Sigmoid colon (tissue), 7 donors: ENCODE measurements around the gene MGRN1. TPM values are rescaled to one million over a fixed set of nuclear protein-coding genes. Genes with fewer than 3 reads are reported as not detected.

Experiments
- DNase-seq: peaks from one replicate; pipeline ENCODE4 v3.0.0-alpha.2; 2019
- H3K27ac ChIP-seq, 4 donors: fragments of 200-600 bp; sonication (generic); one replicate each; pipeline ENCODE4 v1.5.1; 2016 to 2019; ENCODE audit warnings: mild to moderate bottlenecking in 1 of 4
- H3K27me3 ChIP-seq, 3 donors: fragments of 200-600 bp; sonication (generic); one replicate each; pipeline ENCODE4 v1.5.1; 2019; ENCODE audit warnings: mild to moderate bottlenecking in 1 of 3
- H3K36me3 ChIP-seq, 4 donors: fragments of 200-600 bp; sonication (generic); one replicate each; pipeline ENCODE4 v1.5.1; 2016 to 2019
- H3K4me1 ChIP-seq, 4 donors: fragments of 200-600 bp; sonication (generic); one replicate each; pipeline ENCODE4 v1.5.1; 2017 to 2019
- H3K4me3 ChIP-seq, 4 donors: fragments of 200-600 bp; sonication (generic); one replicate each; pipeline ENCODE4 v1.5.1; 2017 to 2019; ENCODE audit warnings: mild to moderate bottlenecking in 2 of 4, moderate library complexity in 1 of 4
- H3K9me3 ChIP-seq, 4 donors: fragments of 200-600 bp in 3 of 4; sonication (generic) in 3 of 4; one replicate each; pipeline versions ENCODE4 v1.5.1 to v1.6.1; 2013 to 2019
- EP300 ChIP-seq, 4 donors: sonication (generic); formaldehyde crosslinking; IDR thresholded peaks; one replicate each; pipeline ENCODE4 v1.6.1; 2017; ENCODE audit warnings: antibody characterized with exemption in 4 of 4
- POLR2A ChIP-seq, 2 donors: fragments of 450-650 bp; IDR thresholded peaks; one replicate each; pipeline ENCODE4 v1.6.1; 2016; ENCODE audit warnings: antibody characterized with exemption in 2 of 2, mild to moderate bottlenecking in 2 of 2, moderate library complexity in 2 of 2
- POLR2AphosphoS5 ChIP-seq, 4 donors: sonication (generic); formaldehyde crosslinking; IDR thresholded peaks; one replicate each; pipeline ENCODE4 v1.6.1; 2017; ENCODE audit warnings: antibody characterized with exemption in 4 of 4
- WGBS, 2 donors: extraction: QIAGEN DNeasy Blood & Tissue Kit; methylation state at CpG; one replicate each; pipeline ENCODE4 v1.1.7; 2013; 5-methylcytosine and 5-hydroxymethylcytosine counted together
- intact Hi-C: fragments of 100-400 bp; cut with DNase I; formaldehyde crosslinking; loops from one replicate; pipeline ENCODE4 v1.15.1; 2023
- polyA plus RNA-seq, 3 donors: library from polyadenylated mRNA; stranded (reverse); fragments of 200-250 nt; gene quantifications; one replicate each; pipeline ENCODE4 v1.2.3, GENCODE V29; 2013
- total RNA-seq, 4 donors: library from RNA; depleted of rRNA; stranded (reverse); fragments of >200 nt; gene quantifications; one replicate each; pipeline ENCODE4 v1.1.0, GENCODE V29; 2016
- TF ChIP-seq, protein P1 (sequence below), 4 experiments: fragments of 450-650 bp in 3 of 4; fragments of 200-600 bp in 1 of 4; IDR thresholded peaks; one replicate each; pipeline ENCODE4 v1.5.1; 2016 to 2019; ENCODE audit warnings: antibody characterized with exemption in 4 of 4, mild to moderate bottlenecking in 3 of 4, moderate library complexity in 2 of 4
- donor health status: healthy with polysubstance abuse.
- donor health status: Bipolar disorder and iron deficiency.
- donor health status: healthy.

MGRN1 gene
- total and polyA plus RNA-seq, 7 donors = 16.8 to 37.9 (median 28.2) TPM

DNA sequence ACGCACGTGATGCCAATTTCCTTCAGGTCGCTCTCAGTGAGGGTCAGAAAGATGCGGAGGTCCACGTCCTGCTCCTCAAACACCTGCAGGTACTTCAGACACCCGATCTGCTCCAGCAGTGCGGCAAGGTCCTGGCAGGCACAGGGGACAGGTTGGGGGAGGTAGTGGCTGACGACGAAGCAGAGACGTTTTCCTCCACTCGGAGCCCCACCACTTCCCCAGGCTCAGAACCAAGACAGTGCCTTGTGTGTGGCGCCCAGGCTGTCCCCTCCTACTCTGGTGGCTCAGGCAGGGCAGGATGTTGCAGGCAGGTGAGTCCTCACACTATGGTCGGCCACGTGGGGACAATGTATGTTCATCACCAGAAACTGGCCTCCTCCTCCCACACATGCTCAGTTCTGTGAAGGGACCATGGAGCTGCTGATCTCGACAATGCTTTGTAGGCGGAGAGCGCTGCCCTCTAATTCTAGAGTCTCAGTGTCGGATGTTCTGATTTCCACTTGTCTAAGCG, 74.5 kb downstream of the MGRN1 start:
- Histone ChIP-seq H3K9me3 (no peaks in the 10 kb centered on the region), H3K27me3 (no peaks in the 10 kb centered on the region), H3K27ac (no peak overlapping the region), H3K36me3 (peaks cover 32 to 88% (median 43%) of the 10 kb centered on the region in 4 donors), H3K4me1 (peaks cover 0 to 27% (median 22%) of the 10 kb centered on the region in 4 donors), H3K4me3 (no peak overlapping the region)
- 93 to 94% methylated on average over 19 of the region's 19 CpGs for WGBS, 2 donors
- no peak for TF ChIP-seq EP300 (IDR thresholded peaks at IDR 0.05)
- intact Hi-C loops = no loop called here
- no peak for DNase-seq

- Histone ChIP-seq H3K27me3 (no peaks in the 10 kb centered on the region), H3K4me3 (no peak overlapping the region), H3K27ac (no peak overlapping the region), H3K4me1 (peaks cover 0 to 13% (median 8%) of the 10 kb centered on the region in 4 donors), H3K36me3 (peaks cover 41 to 100% (median 55%) of the 10 kb centered on the region in 4 donors), H3K9me3 (no peaks in the 10 kb centered on the region)
- DNase-seq = no peak
- intact Hi-C loops = no loop called here
- no peak for TF ChIP-seq POLR2AphosphoS5 (IDR thresholded peaks at IDR 0.05)
- 93 to 94% methylated on average over 13 of the region's 13 CpGs for WGBS, 2 donors
Measured at GRCh38 chr16:4700380-4700996, 75.9 kb downstream of the MGRN1 start.

DNA sequence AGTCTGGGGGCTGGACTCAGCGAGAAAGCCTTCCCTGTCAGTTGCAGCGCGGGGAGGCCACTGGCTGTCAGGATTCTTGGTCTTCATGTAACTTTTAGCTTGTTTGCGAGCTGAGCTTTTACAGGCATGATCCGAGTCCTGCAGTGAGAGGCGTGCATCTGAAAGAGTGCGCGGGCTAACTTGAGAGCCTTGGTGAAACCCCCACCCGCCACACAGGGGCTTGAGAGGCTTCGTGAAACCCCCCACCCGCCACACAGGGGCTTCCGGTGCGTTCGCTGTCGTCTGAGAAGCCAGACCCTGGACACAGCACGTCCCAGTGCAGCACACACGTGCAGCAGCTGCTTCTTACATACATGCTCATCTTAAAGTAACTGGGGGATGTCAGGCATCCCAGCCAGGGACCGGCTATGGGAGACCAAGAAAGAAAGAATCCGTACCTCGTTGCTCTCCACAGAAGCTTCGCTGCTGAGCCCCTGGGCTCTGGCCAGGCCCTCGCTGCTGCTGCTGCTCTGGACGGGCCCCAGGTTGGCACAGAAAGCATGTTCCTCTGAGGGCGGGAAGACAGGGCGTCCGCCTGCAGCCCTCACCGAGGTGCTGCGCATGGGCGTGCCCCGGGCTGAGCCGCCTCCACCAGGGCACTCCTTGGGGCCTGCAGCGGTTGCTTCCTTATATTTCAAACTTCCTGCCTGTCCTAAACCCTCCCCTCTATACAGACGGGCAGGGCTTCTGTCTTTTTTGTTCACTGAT, 76.5 kb downstream of the MGRN1 start:
- 56 to 80% methylated on average over 33 of the region's 33 CpGs for WGBS, 2 donors
- H3K27ac ChIP-seq = no peak overlapping the region
- DNase-seq = no peak
- no peaks in the 10 kb centered on the region for H3K9me3 ChIP-seq
- no peaks in the 10 kb centered on the region for H3K27me3 ChIP-seq
- H3K36me3 ChIP-seq = peaks cover 41 to 97% (median 51%) of the 10 kb centered on the region in 4 donors
- H3K4me1 ChIP-seq = peaks cover 0 to 6% (median 2%) of the 10 kb centered on the region in 4 donors
- no peak overlapping the region for H3K4me3 ChIP-seq
- TF ChIP-seq, protein P1, sequence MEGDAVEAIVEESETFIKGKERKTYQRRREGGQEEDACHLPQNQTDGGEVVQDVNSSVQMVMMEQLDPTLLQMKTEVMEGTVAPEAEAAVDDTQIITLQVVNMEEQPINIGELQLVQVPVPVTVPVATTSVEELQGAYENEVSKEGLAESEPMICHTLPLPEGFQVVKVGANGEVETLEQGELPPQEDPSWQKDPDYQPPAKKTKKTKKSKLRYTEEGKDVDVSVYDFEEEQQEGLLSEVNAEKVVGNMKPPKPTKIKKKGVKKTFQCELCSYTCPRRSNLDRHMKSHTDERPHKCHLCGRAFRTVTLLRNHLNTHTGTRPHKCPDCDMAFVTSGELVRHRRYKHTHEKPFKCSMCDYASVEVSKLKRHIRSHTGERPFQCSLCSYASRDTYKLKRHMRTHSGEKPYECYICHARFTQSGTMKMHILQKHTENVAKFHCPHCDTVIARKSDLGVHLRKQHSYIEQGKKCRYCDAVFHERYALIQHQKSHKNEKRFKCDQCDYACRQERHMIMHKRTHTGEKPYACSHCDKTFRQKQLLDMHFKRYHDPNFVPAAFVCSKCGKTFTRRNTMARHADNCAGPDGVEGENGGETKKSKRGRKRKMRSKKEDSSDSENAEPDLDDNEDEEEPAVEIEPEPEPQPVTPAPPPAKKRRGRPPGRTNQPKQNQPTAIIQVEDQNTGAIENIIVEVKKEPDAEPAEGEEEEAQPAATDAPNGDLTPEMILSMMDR (IDR thresholded peaks at IDR 0.05) = no peak
- TF ChIP-seq EP300 (IDR thresholded peaks at IDR 0.05) = no peak
- no peak for TF ChIP-seq POLR2AphosphoS5 (IDR thresholded peaks at IDR 0.05)
- no peak for TF ChIP-seq POLR2A (IDR thresholded peaks at IDR 0.05)
- intact Hi-C loops = no loop called here

DNA sequence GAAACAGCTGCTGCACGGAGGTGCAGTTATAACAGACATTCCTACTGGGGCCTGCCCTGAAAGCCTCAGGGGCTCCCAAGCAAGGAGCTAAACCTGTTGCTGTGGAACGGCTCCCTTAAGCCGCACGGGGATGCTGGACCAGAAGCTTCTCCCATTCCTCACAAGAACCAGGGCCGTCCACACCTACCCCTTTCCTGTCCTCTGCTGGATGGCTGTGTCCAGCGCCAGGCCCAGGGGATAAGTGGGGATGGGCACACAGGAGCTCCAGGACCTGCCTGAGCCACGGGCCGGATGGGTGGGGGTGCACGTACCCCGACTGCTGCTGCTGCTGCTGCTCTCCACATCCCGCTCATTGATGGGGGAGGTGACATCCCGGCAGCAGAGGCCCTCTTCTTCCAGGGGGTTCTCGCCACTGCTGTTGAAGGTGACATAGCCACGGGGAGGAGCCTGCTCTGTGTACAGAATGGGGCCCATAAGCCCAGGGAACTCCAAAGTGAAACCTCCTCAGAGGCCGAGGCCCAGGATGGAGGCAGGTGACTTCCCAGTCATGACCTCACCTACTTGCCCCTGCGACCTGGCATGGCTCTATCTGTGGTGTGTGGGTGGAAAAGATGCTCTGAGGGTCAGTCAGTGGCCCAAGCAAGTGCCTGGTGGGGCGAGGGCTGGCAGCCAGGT, 77.3 kb downstream of the MGRN1 start:
- no peak for DNase-seq
- 46 to 74% methylated on average over 17 of the region's 17 CpGs for WGBS, 2 donors
- TF ChIP-seq POLR2AphosphoS5 (IDR thresholded peaks at IDR 0.05) (no peak), POLR2A (IDR thresholded peaks at IDR 0.05) (no peak), EP300 (IDR thresholded peaks at IDR 0.05) (no peak)
- TF ChIP-seq, protein P1 (IDR thresholded peaks at IDR 0.05) = no peak
- H3K27me3 ChIP-seq = no peaks in the 10 kb centered on the region
- H3K4me1 ChIP-seq = no peaks in the 10 kb centered on the region
- no peak overlapping the region for H3K4me3 ChIP-seq
- H3K27ac ChIP-seq = no peak overlapping the region
- intact Hi-C loops = no loop called here
- H3K9me3 ChIP-seq = no peaks in the 10 kb centered on the region
- peaks cover 40 to 97% (median 52%) of the 10 kb centered on the region in 4 donors for H3K36me3 ChIP-seq

GRCh38 chr16:4702466-4702808, 77.8 kb downstream of the MGRN1 start:
- TF ChIP-seq POLR2A (IDR thresholded peaks at IDR 0.05) = no peak
- TF ChIP-seq, protein P1 (IDR thresholded peaks at IDR 0.05) = no peak
- TF ChIP-seq POLR2AphosphoS5 (IDR thresholded peaks at IDR 0.05) = no peak
- TF ChIP-seq EP300 (IDR thresholded peaks at IDR 0.05) = no peak

More at GRCh38 chr16:4702466-4702808, 77.8 kb downstream of the MGRN1 start:
- 33 to 58% methylated on average over 7 of the region's 7 CpGs for WGBS, 2 donors
- Histone ChIP-seq H3K4me1 (no peaks in the 10 kb centered on the region), H3K36me3 (peaks cover 34 to 97% (median 53%) of the 10 kb centered on the region in 4 donors), H3K4me3 (no peak overlapping the region), H3K27me3 (no peaks in the 10 kb centered on the region), H3K9me3 (no peaks in the 10 kb centered on the region), H3K27ac (no peak overlapping the region)
- DNase-seq = no peak
- intact Hi-C loops = no loop called here
